HEK293T (cell line): ENCODE data around the gene NUP205.

Experiments used
- CTCF ChIA-PET: fragments of 350-600 bp; formaldehyde crosslinking; extraction: SDS; loops from one replicate; lab custom pipeline; 2021; ENCODE audit warnings: antibody characterized with exemption, inconsistent platforms; lab: Yijun Ruan, JAX
- POLR2A ChIA-PET: fragments of 350-600 bp; formaldehyde crosslinking; extraction: SDS; loops from one replicate; lab custom pipeline; 2020; ENCODE audit warnings: antibody characterized with exemption, inconsistent platforms; lab: Yijun Ruan, JAX
- DNase-seq: peaks from one replicate; pipeline ENCODE4 v3.0.0; 2012; ENCODE audit warnings: mixed read lengths; ENCODE audit errors: extremely low spot score
- ARNT ChIP-seq: fragments of 450-650 bp; IDR thresholded peaks from 2 replicates; pipeline ENCODE4 v1.6.1; 2017; ENCODE audit warnings: mild to moderate bottlenecking
- BHLHE40 ChIP-seq: fragments of 450-650 bp; IDR thresholded peaks from 2 replicates; pipeline ENCODE4 v1.6.1; 2016; ENCODE audit warnings: mild to moderate bottlenecking, moderate library complexity, borderline replicate concordance
- CTBP1 ChIP-seq: fragments of 450-650 bp; IDR thresholded peaks from 2 replicates; pipeline ENCODE4 v1.6.1; 2016; ENCODE audit warnings: borderline replicate concordance
- ELF4 ChIP-seq: fragments of 450-650 bp; IDR thresholded peaks from 2 replicates; pipeline ENCODE4 v1.6.1; 2017; ENCODE audit warnings: antibody characterized with exemption
- FOXA1 ChIP-seq: fragments of 450-650 bp; IDR thresholded peaks from 2 replicates; pipeline ENCODE4 v1.6.1; 2016; ENCODE audit warnings: mild to moderate bottlenecking
- FOXK2 ChIP-seq: fragments of 450-650 bp; IDR thresholded peaks from 2 replicates; pipeline ENCODE4 v1.6.1; 2016; ENCODE audit warnings: mild to moderate bottlenecking
- FOXM1 ChIP-seq: fragments of 450-650 bp; IDR thresholded peaks from 2 replicates; pipeline ENCODE4 v1.6.1; 2017; ENCODE audit warnings: mild to moderate bottlenecking, borderline replicate concordance
- HDGF ChIP-seq: fragments of 450-650 bp; IDR thresholded peaks from 2 replicates; pipeline ENCODE4 v1.6.1; 2017; ENCODE audit warnings: antibody characterized with exemption, borderline replicate concordance
- L3MBTL2 ChIP-seq: fragments of 450-650 bp; conservative IDR thresholded peaks from 2 replicates; pipeline ENCODE4 v1.6.1; 2016; ENCODE audit warnings: mild to moderate bottlenecking
- LEF1 ChIP-seq: fragments of 450-650 bp; IDR thresholded peaks from 2 replicates; pipeline ENCODE4 v1.6.1; 2017; ENCODE audit warnings: mild to moderate bottlenecking, borderline replicate concordance
- NFRKB ChIP-seq: fragments of 450-650 bp; IDR thresholded peaks from 2 replicates; pipeline ENCODE4 v1.6.1; 2016; ENCODE audit warnings: mild to moderate bottlenecking, moderate library complexity
- SP1 ChIP-seq: fragments of 450-650 bp; IDR thresholded peaks from 2 replicates; pipeline ENCODE4 v1.6.1; 2017
- SUZ12 ChIP-seq: fragments of 450-650 bp; IDR thresholded peaks from 2 replicates; pipeline ENCODE4 v1.6.1; 2016; ENCODE audit warnings: mild to moderate bottlenecking
- TARDBP ChIP-seq: fragments of 450-650 bp; IDR thresholded peaks from 2 replicates; pipeline ENCODE4 v1.6.1; 2016
- ZNF384 ChIP-seq: fragments of 450-650 bp; IDR thresholded peaks from 2 replicates; pipeline ENCODE4 v1.6.1; 2016
- TF ChIP-seq, protein P1 (sequence below): fragments of 450-650 bp; IDR thresholded peaks from 2 replicates; pipeline ENCODE4 v1.6.1; 2016

Gene NUP205

GRCh38 chr7:135599471-135599870, 41.8 kb downstream of the NUP205 start:
- DNase-seq: no peak
- ChIA-PET CTCF (no interaction called here), POLR2A (no interaction called here)
- TF ChIP-seq SUZ12 (no peak), LEF1 (no peak), TARDBP (no peak), ZNF384 (no peak), FOXK2 (no peak), BHLHE40 (no peak), SP1 (no peak), NFRKB (no peak), FOXA1 (no peak), ELF4 (no peak), HDGF (no peak), CTBP1 (no peak), ARNT (no peak), FOXM1 (no peak)
- TF ChIP-seq, protein P1, sequence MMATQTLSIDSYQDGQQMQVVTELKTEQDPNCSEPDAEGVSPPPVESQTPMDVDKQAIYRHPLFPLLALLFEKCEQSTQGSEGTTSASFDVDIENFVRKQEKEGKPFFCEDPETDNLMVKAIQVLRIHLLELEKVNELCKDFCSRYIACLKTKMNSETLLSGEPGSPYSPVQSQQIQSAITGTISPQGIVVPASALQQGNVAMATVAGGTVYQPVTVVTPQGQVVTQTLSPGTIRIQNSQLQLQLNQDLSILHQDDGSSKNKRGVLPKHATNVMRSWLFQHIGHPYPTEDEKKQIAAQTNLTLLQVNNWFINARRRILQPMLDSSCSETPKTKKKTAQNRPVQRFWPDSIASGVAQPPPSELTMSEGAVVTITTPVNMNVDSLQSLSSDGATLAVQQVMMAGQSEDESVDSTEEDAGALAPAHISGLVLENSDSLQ: no peak

DNA sequence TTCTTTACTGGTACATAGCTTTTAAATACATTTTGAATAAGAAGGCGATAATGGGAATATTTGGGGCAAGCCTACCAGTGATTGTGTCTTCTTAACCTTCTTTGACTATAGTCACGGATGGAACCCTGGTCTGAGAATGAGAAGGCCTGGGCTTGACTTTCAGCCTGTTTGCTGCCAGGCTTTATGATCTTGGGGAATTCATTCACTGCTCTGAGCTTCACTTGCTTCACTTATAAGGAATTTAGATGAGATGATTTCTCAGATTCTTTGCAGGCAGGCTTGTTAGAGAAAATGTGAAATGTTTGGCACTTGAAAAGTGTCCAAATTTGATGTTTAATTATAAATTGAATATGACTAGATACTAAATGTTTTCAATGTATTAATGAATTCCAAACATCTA, 42.5 kb downstream of the NUP205 start:
- TF ChIP-seq L3MBTL2: no peak
- TF ChIP-seq FOXM1: no peak
- no peak for TF ChIP-seq SP1
- TF ChIP-seq HDGF: no peak
- no peak for TF ChIP-seq TARDBP
- no peak for TF ChIP-seq ZNF384
- no peak for TF ChIP-seq ARNT
- no peak for TF ChIP-seq FOXA1
- no peak for TF ChIP-seq ELF4
- no peak for TF ChIP-seq NFRKB
- no peak for TF ChIP-seq FOXK2
- TF ChIP-seq LEF1: no peak
- no peak for TF ChIP-seq SUZ12
- TF ChIP-seq, protein P1: no peak
- POLR2A ChIA-PET: no interaction called here
- CTCF ChIA-PET: no interaction called here
- no peak for DNase-seq

DNA sequence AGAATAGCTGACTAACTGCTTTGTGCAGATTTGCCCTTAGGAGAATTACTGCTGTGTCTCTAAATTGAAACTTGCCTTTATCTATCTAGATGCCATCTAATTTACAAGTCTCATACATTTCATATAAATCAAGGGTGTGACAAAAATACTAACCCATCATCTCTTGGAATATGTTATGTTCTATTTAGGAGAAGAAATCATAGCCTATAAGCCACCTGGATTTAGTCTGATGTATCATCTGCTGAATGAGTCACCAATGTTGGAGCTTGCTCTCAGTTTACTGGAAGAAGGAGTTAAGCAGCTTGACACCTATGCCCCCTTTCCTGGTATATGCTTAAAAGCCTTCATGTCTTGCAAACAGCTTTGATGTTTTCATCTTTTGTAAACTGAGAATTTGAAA, 43.5 kb downstream of the NUP205 start:
- ChIA-PET POLR2A (no interaction called here), CTCF (no interaction called here)
- TF ChIP-seq L3MBTL2 (no peak), CTBP1 (no peak), LEF1 (no peak)
- no peak for DNase-seq

DNA sequence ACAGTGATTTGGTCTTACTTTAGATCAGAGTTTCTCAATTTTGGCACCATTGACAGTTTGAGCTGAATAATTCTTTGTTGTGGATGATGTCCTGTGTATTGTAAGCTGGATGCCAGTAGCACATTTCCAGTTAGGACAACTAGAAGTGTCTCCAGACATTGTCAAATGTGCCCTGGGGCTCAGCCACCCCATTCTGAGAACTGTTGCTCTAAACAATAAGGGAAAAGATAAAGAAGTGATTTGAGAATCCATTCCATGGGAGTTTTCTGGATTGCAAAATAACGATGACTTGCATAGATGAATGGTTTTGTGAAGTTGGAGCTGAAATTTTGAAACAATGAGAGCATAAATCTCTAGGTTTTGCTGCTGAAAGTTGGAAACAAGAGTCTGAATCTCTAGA, 44.6 kb downstream of the NUP205 start:
- ChIA-PET POLR2A (no interaction called here), CTCF (interaction anchor here (0.6 kb wide), 1 partner anchor 19 kb away, joined by 3 read pairs; no protein-coding TSS in a partner anchor)
- no peak for DNase-seq
- TF ChIP-seq SUZ12: no peak
- no peak for TF ChIP-seq ELF4
- TF ChIP-seq SP1: no peak
- TF ChIP-seq FOXK2: no peak
- TF ChIP-seq HDGF: no peak
- TF ChIP-seq ARNT: no peak
- TF ChIP-seq LEF1: no peak
- no peak for TF ChIP-seq CTBP1
- no peak for TF ChIP-seq BHLHE40
- no peak for TF ChIP-seq FOXM1
- no peak for TF ChIP-seq FOXA1
- no peak for TF ChIP-seq TARDBP
- no peak for TF ChIP-seq NFRKB
- no peak for TF ChIP-seq ZNF384
- no peak for TF ChIP-seq L3MBTL2
- TF ChIP-seq, protein P1: no peak

DNA sequence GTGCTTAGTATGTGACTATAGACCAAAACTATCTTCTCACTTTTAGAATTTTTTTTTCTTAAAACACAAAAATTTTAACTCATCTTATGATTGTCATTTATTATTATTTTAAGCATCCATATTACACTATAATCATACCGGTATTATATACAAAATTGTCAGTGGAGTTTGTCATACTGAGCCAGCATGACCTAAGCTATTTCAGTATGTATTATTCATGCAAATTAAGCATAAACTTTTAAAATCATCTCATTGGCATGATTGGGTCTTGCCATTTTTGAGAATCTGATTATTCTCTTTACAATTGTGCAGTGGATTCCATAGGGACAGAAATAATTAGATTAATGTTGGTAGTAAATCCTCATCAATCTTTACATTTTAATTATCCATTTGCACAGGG, 58.4 kb downstream of the NUP205 start:
- ChIA-PET POLR2A (no interaction called here), CTCF (no interaction called here)
- DNase-seq: no peak
- TF ChIP-seq, protein P1: no peak
- TF ChIP-seq ELF4 (no peak), ARNT (no peak), ZNF384 (no peak), TARDBP (no peak), CTBP1 (no peak), BHLHE40 (no peak), FOXK2 (no peak), L3MBTL2 (no peak), FOXM1 (no peak), SP1 (no peak), LEF1 (no peak), NFRKB (no peak), FOXA1 (no peak), HDGF (no peak), SUZ12 (no peak)

DNA sequence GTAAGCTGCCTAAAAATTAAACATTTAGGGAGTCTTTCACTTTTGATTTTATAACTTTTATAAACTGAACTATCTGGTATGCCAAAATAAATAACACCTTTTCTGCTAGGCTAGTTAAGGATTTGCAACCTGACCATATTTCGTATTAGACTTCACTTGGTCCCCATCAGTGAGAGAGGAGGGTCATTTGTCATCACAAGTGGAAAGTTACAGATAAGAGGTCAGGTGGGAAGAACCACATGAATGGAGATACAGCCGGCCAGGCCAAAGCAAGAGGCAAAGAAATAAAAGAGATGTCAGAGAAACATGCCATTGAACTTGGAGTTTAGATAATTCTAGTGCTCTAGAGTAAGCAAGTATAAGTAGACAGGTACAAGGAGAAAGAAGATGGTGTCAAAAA, 60.1 kb downstream of the NUP205 start:
- POLR2A ChIA-PET: no interaction called here
- TF ChIP-seq HDGF: no peak
- no peak for TF ChIP-seq ELF4
- TF ChIP-seq L3MBTL2: no peak
- no peak for TF ChIP-seq LEF1
- TF ChIP-seq NFRKB: no peak
- TF ChIP-seq SP1: no peak
- TF ChIP-seq FOXA1: no peak
- TF ChIP-seq FOXK2: no peak
- no peak for DNase-seq
- CTCF ChIA-PET: no interaction called here
